Vagina (tissue), 2 donors: ENCODE data around the gene HRG.

ENCODE experiments used
- POLR2A ChIP-seq, 2 donors: fragments of 450-650 bp; IDR thresholded peaks; one replicate each; pipeline ENCODE4 v1.6.1; 2017; ENCODE audit warnings: antibody characterized with exemption in 2 of 2, mild to moderate bottlenecking in 2 of 2, moderate library complexity in 2 of 2
- TF ChIP-seq, protein P1 (sequence below), 3 experiments: fragments of 450-650 bp in 2 of 3; fragments of 200-600 bp in 1 of 3; sonication (generic) in 1 of 3; IDR thresholded peaks; one replicate each; pipeline ENCODE4 v1.5.1; 2017 to 2019; ENCODE audit warnings: antibody characterized with exemption in 3 of 3, mild to moderate bottlenecking in 2 of 3, moderate library complexity in 2 of 3

GRCh38 chr3:186680869-186681268, 15.1 kb downstream of the HRG start:
- TF ChIP-seq, protein P1, sequence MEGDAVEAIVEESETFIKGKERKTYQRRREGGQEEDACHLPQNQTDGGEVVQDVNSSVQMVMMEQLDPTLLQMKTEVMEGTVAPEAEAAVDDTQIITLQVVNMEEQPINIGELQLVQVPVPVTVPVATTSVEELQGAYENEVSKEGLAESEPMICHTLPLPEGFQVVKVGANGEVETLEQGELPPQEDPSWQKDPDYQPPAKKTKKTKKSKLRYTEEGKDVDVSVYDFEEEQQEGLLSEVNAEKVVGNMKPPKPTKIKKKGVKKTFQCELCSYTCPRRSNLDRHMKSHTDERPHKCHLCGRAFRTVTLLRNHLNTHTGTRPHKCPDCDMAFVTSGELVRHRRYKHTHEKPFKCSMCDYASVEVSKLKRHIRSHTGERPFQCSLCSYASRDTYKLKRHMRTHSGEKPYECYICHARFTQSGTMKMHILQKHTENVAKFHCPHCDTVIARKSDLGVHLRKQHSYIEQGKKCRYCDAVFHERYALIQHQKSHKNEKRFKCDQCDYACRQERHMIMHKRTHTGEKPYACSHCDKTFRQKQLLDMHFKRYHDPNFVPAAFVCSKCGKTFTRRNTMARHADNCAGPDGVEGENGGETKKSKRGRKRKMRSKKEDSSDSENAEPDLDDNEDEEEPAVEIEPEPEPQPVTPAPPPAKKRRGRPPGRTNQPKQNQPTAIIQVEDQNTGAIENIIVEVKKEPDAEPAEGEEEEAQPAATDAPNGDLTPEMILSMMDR (IDR thresholded peaks at IDR 0.05), result no peak
- TF ChIP-seq POLR2A (IDR thresholded peaks at IDR 0.05), result no peak
